Effector memory CD4-positive, alpha-beta T cell (primary cell): Measurements from ENCODE around the gene FARS2.

Experiments used
- DNase-seq, 3 donors: peaks; one replicate each; pipeline ENCODE4 v3.0.0-alpha.2; 2020
- H3K27ac ChIP-seq: 2 replicates; pipeline ENCODE4 v1.7.0; 2013; ENCODE audit warnings: mild to moderate bottlenecking, low read length, moderate library complexity; ENCODE audit not compliant: insufficient read depth, poor library complexity, severe bottlenecking
- H3K27me3 ChIP-seq: replicated peaks from 2 replicates; pipeline ENCODE4 v1.7.0; 2013; ENCODE audit warnings: mild to moderate bottlenecking, low read length; ENCODE audit not compliant: insufficient read depth, control insufficient read depth, poor library complexity, severe bottlenecking
- H3K36me3 ChIP-seq: 2 replicates; pipeline ENCODE4 v1.7.0; 2013; ENCODE audit warnings: mild to moderate bottlenecking, low read length, moderate library complexity; ENCODE audit not compliant: control insufficient read depth, insufficient read depth
- H3K4me1 ChIP-seq: 2 replicates; pipeline ENCODE4 v1.7.0; 2013; ENCODE audit warnings: low read length, mild to moderate bottlenecking; ENCODE audit not compliant: control insufficient read depth, insufficient read depth, poor library complexity, severe bottlenecking
- H3K4me3 ChIP-seq: 2 replicates; pipeline ENCODE4 v1.7.0; 2013; ENCODE audit warnings: low read length, low read depth, mild to moderate bottlenecking; ENCODE audit not compliant: insufficient read depth, poor library complexity, severe bottlenecking
- H3K9me3 ChIP-seq: 2 replicates; pipeline ENCODE4 v1.7.0; 2013; ENCODE audit warnings: mild to moderate bottlenecking, low read length, moderate library complexity; ENCODE audit not compliant: control insufficient read depth

The FARS2 gene

GRCh38 chr6:5724911-5725310, 463.6 kb downstream of the FARS2 start:
- H3K4me3 ChIP-seq, result no peak overlapping the region
- H3K9me3 ChIP-seq, result no peaks in the 10 kb centered on the region
- no peak overlapping the region for H3K27ac ChIP-seq
- H3K4me1 ChIP-seq, result no peaks in the 10 kb centered on the region
- no peaks in the 10 kb centered on the region for H3K36me3 ChIP-seq
- DNase-seq, result no peak
- no peaks in the 10 kb centered on the region for H3K27me3 ChIP-seq

- Histone ChIP-seq H3K27me3 (no peaks in the 10 kb centered on the region), H3K9me3 (no peaks in the 10 kb centered on the region), H3K27ac (no peak overlapping the region), H3K36me3 (no peaks in the 10 kb centered on the region), H3K4me1 (no peaks in the 10 kb centered on the region), H3K4me3 (no peak overlapping the region)
- DNase-seq, result no peak
These were observed 465.8 kb downstream of the FARS2 start for GRCh38 chr6:5726976-5727718.

- Histone ChIP-seq H3K9me3 (no peaks in the 10 kb centered on the region), H3K36me3 (no peaks in the 10 kb centered on the region), H3K4me1 (no peaks in the 10 kb centered on the region), H3K27ac (no peak overlapping the region), H3K27me3 (no peaks in the 10 kb centered on the region), H3K4me3 (no peak overlapping the region)
- no peak for DNase-seq
These were observed 467.2 kb downstream of the FARS2 start for GRCh38 chr6:5728351-5729079.

GRCh38 chr6:5729080-5729434, 467.7 kb downstream of the FARS2 start:
- H3K27me3 ChIP-seq, result no peaks in the 10 kb centered on the region
- DNase-seq, result no peak
- H3K27ac ChIP-seq, result no peak overlapping the region
- no peak overlapping the region for H3K4me3 ChIP-seq
- no peaks in the 10 kb centered on the region for H3K4me1 ChIP-seq
- no peaks in the 10 kb centered on the region for H3K9me3 ChIP-seq
- no peaks in the 10 kb centered on the region for H3K36me3 ChIP-seq

- Histone ChIP-seq H3K27ac (no peak overlapping the region), H3K9me3 (no peaks in the 10 kb centered on the region), H3K4me1 (no peaks in the 10 kb centered on the region), H3K27me3 (no peaks in the 10 kb centered on the region), H3K4me3 (no peak overlapping the region), H3K36me3 (no peaks in the 10 kb centered on the region)
- no peak for DNase-seq
These were observed 468.7 kb downstream of the FARS2 start for GRCh38 chr6:5729813-5730517.

GRCh38 chr6:5730585-5731263, 469.4 kb downstream of the FARS2 start:
- no peak overlapping the region for H3K4me3 ChIP-seq
- H3K9me3 ChIP-seq, result no peaks in the 10 kb centered on the region
- H3K27me3 ChIP-seq, result no peaks in the 10 kb centered on the region
- H3K27ac ChIP-seq, result no peak overlapping the region
- no peak for DNase-seq
- no peaks in the 10 kb centered on the region for H3K4me1 ChIP-seq
- no peaks in the 10 kb centered on the region for H3K36me3 ChIP-seq

GRCh38 chr6:5731435-5731834, 470.1 kb downstream of the FARS2 start:
- H3K9me3 ChIP-seq, result no peaks in the 10 kb centered on the region
- no peaks in the 10 kb centered on the region for H3K4me1 ChIP-seq
- no peak overlapping the region for H3K27ac ChIP-seq
- no peaks in the 10 kb centered on the region for H3K36me3 ChIP-seq
- no peak for DNase-seq
- no peak overlapping the region for H3K4me3 ChIP-seq
- no peaks in the 10 kb centered on the region for H3K27me3 ChIP-seq

GRCh38 chr6:5732496-5732895, 471.2 kb downstream of the FARS2 start:
- H3K9me3 ChIP-seq, result no peaks in the 10 kb centered on the region
- no peaks in the 10 kb centered on the region for H3K4me1 ChIP-seq
- DNase-seq, result no peak
- H3K36me3 ChIP-seq, result no peaks in the 10 kb centered on the region
- no peaks in the 10 kb centered on the region for H3K27me3 ChIP-seq
- no peak overlapping the region for H3K4me3 ChIP-seq
- H3K27ac ChIP-seq, result no peak overlapping the region

GRCh38 chr6:5736016-5736738, 474.9 kb downstream of the FARS2 start:
- Histone ChIP-seq H3K27me3 (no peaks in the 10 kb centered on the region), H3K36me3 (no peaks in the 10 kb centered on the region), H3K4me1 (no peaks in the 10 kb centered on the region), H3K27ac (no peak overlapping the region), H3K9me3 (no peaks in the 10 kb centered on the region), H3K4me3 (no peak overlapping the region)
- DNase-seq, result no peak
